GM19397 (cell line): ENCODE data around the gene NEFH.
"Not testable (repeated sequence)": the region's sequence is repeated elsewhere in the genome, so short reads cannot be mapped to it uniquely, and the experiment has no call there.

Experiments
- ATAC-seq: cut with Tn5 transposase; IDR thresholded peaks from one replicate; pipeline ENCODE4 v1.9.1; 2021; ENCODE audit warnings: mild to moderate bottlenecking, moderate library complexity; ENCODE audit not compliant: unreplicated experiment

The NEFH gene

GRCh38 chr22:29479417-29480261 is at the start of gene NEFH:
TSS of gene NEFH (plus strand) at chr22:29480218. CDS start at chr22:29480263, 45 bp downstream.
- no peak for ATAC-seq

GRCh38 chr22:29431986-29432385 is 48.0 kb upstream of the NEFH start:
- no peak for ATAC-seq

- no peak for ATAC-seq
Measured at GRCh38 chr22:29433856-29434255, 46.2 kb upstream of the NEFH start.

GRCh38 chr22:29434288-29434687 is 45.7 kb upstream of the NEFH start:
- ATAC-seq: no peak

GRCh38 chr22:29435236-29436136 is 44.5 kb upstream of the NEFH start:
- no peak for ATAC-seq

GRCh38 chr22:29438283-29438682 is 41.7 kb upstream of the NEFH start, which contains the start of gene RFPL1:
TSS of gene RFPL1 (plus strand) at chr22:29438583.
- not testable (repeated sequence) for ATAC-seq

GRCh38 chr22:29442976-29443375 is 37.0 kb upstream of the NEFH start:
- no peak for ATAC-seq

- no peak for ATAC-seq
Measured at GRCh38 chr22:29443452-29443851, 36.6 kb upstream of the NEFH start.

GRCh38 chr22:29443861-29444792 is 35.9 kb upstream of the NEFH start:
- no peak for ATAC-seq

- ATAC-seq: no peak
Measured at GRCh38 chr22:29445508-29445907, 34.5 kb upstream of the NEFH start.

GRCh38 chr22:29447906-29448305 is 32.1 kb upstream of the NEFH start:
- ATAC-seq: no peak

GRCh38 chr22:29449296-29449875 is 30.6 kb upstream of the NEFH start:
- no peak for ATAC-seq

GRCh38 chr22:29450222-29450621 is 29.8 kb upstream of the NEFH start:
- ATAC-seq: no peak

- no peak for ATAC-seq
Measured at GRCh38 chr22:29451863-29452262, 28.2 kb upstream of the NEFH start.

- no peak for ATAC-seq
Measured at GRCh38 chr22:29454276-29454675, 25.7 kb upstream of the NEFH start.

GRCh38 chr22:29456211-29456671 is 23.8 kb upstream of the NEFH start:
- no peak for ATAC-seq

GRCh38 chr22:29457730-29458129 is 22.3 kb upstream of the NEFH start:
- ATAC-seq: no peak

GRCh38 chr22:29458551-29458950 is 21.5 kb upstream of the NEFH start:
- ATAC-seq: no peak

GRCh38 chr22:29459773-29460172 is 20.2 kb upstream of the NEFH start:
- ATAC-seq: no peak

GRCh38 chr22:29461263-29461662 is 18.8 kb upstream of the NEFH start:
- ATAC-seq: no peak
